CD4-positive, alpha-beta T cell (primary cell): ENCODE results near the gene FXYD4. TPM values are rescaled to one million over a fixed set of nuclear protein-coding genes. Genes with fewer than 3 reads are reported as not detected.

ENCODE experiments used
- ATAC-seq: fragments of 200-7000 bp; cut with Tn5 transposase; one replicate; pipeline ENCODE4 v1.10.0; 2022; ENCODE audit warnings: mild to moderate bottlenecking; ENCODE audit not compliant: poor library complexity
- CTCF ChIA-PET: fragments of 350-600 bp; sonication (Branson Sonifier 250); formaldehyde crosslinking; loops from one replicate; lab custom pipeline; 2021; ENCODE audit warnings: antibody characterized with exemption, inconsistent platforms; lab: Charles Lee
- POLR2A ChIA-PET: fragments of 350-600 bp; sonication (Branson Sonifier 250); formaldehyde crosslinking; loops from one replicate; lab custom pipeline; 2021; ENCODE audit warnings: antibody characterized with exemption, inconsistent platforms; lab: Charles Lee
- DNase-seq, 14 experiments: peaks; one replicate each; pipeline ENCODE4 v3.0.0-alpha.2; 2013 to 2020; ENCODE audit warnings: mixed read lengths in 2 of 14
- H3K27ac ChIP-seq, 2 donors: one replicate each; pipeline versions ENCODE4 v1.5.1 to v1.7.0; 2013; ENCODE audit warnings: low read length in 2 of 2, low read depth in 1 of 2, mild to moderate bottlenecking in 1 of 2
- H3K27me3 ChIP-seq, 2 experiments: 1 replicate in 1 of 2; 2 replicates in 1 of 2; pipeline versions ENCODE4 v1.6.1 to v1.7.0; 2013; ENCODE audit warnings: low read length in 2 of 2, control low read depth in 1 of 2, mild to moderate bottlenecking in 1 of 2, moderate library complexity in 1 of 2; ENCODE audit not compliant: insufficient read depth in 2 of 2, control insufficient read depth in 1 of 2
- H3K36me3 ChIP-seq: one replicate; pipeline ENCODE4 v1.6.1; 2013; ENCODE audit warnings: low read length, control low read depth; ENCODE audit not compliant: insufficient read depth
- H3K4me1 ChIP-seq: one replicate; pipeline ENCODE4 v1.6.1; 2013; ENCODE audit warnings: low read length, control low read depth; ENCODE audit not compliant: insufficient read depth
- H3K4me3 ChIP-seq: one replicate; pipeline ENCODE4 v1.5.1; 2013; ENCODE audit warnings: mild to moderate bottlenecking, low read length, moderate library complexity
- H3K9me3 ChIP-seq, 2 experiments: 1 replicate in 1 of 2; 2 replicates in 1 of 2; pipeline versions ENCODE4 v1.6.1 to v1.7.0; 2013; ENCODE audit warnings: low read length in 2 of 2, mild to moderate bottlenecking in 2 of 2, control low read depth in 1 of 2, moderate library complexity in 1 of 2; ENCODE audit not compliant: control insufficient read depth in 1 of 2, insufficient read depth in 1 of 2
- H3K27ac Mint-ChIP-seq: one replicate; pipeline ENCODE4 v1.8.0; 2020; ENCODE audit warnings: mixed read lengths
- H3K27me3 Mint-ChIP-seq: one replicate; pipeline ENCODE4 v1.8.0; 2021; ENCODE audit warnings: mixed read lengths
- H3K36me3 Mint-ChIP-seq: one replicate; pipeline ENCODE4 v1.8.0; 2021; ENCODE audit warnings: low read depth, mixed read lengths
- H3K4me1 Mint-ChIP-seq: one replicate; pipeline ENCODE4 v1.8.0; 2021; ENCODE audit warnings: low read depth, mixed read lengths
- H3K4me3 Mint-ChIP-seq: one replicate; pipeline ENCODE4 v1.8.0; 2020; ENCODE audit warnings: mild to moderate bottlenecking, mixed read lengths
- H3K9me3 Mint-ChIP-seq: one replicate; pipeline ENCODE4 v1.8.0; 2020; ENCODE audit warnings: mixed read lengths
- CTCF ChIP-seq: fragments of 200-600 bp; IDR thresholded peaks from one replicate; pipeline ENCODE4 v1.8.0; 2022; ENCODE audit warnings: antibody characterized with exemption, mild to moderate bottlenecking
- intact Hi-C, 2 experiments: fragments of 100-400 bp; cut with DNase I in 1 of 2; cut with micrococcal nuclease in 1 of 2; formaldehyde crosslinking; loops; one replicate each; pipeline versions ENCODE4 v1.15.1 to v1.9.0; 2023 to 2025; cut with DNase I, micrococcal nuclease
- total RNA-seq, 174 experiments: library from RNA in 2 of 174; stranded (reverse) in 2 of 174; gene quantifications; one replicate each; pipeline ENCODE4 v1.2.3 and lab custom pipeline; 2021 to 2026

Gene FXYD4
- total RNA-seq, 2 experiments from 2014 or later: not detected

GRCh38 chr10:43384252-43385221, 13.1 kb downstream of the FXYD4 start:
- ATAC-seq: no peak
- H3K27ac Mint-ChIP-seq: peak overlapping the region; percentile 82
- Histone ChIP-seq H3K4me3 (no peak overlapping the region), H3K27me3 (no peaks in the 10 kb centered on the region), H3K36me3 (peaks cover 52% of the 10 kb centered on the region), H3K9me3 (no peaks in the 10 kb centered on the region), H3K27ac (no peak overlapping the region), H3K4me1 (peaks cover 11% of the 10 kb centered on the region)
- ChIA-PET POLR2A (interaction anchor here (1.5 kb wide), 1 partner anchor 11 kb away, joined by 4 read pairs; no protein-coding TSS in a partner anchor), CTCF (no interaction called here)
- no peaks in the 10 kb centered on the region for H3K27me3 Mint-ChIP-seq
- H3K4me3 Mint-ChIP-seq: no peak overlapping the region
- H3K4me1 Mint-ChIP-seq: peaks cover 34% of the 10 kb centered on the region
- H3K36me3 Mint-ChIP-seq: peaks cover 53% of the 10 kb centered on the region
- DNase-seq: no peak
- TF ChIP-seq CTCF: no peak
- no peaks in the 10 kb centered on the region for H3K9me3 Mint-ChIP-seq
- intact Hi-C loops: no loop called here

- no peak overlapping the region for H3K4me3 ChIP-seq
- ATAC-seq: no peak
- POLR2A ChIA-PET: interaction anchor here (0.8 to 1.5 kb wide), 2 partner anchors 10 to 23 kb away, joined by 3 to 4 read pairs; no protein-coding TSS in a partner anchor
- Mint-ChIP-seq H3K9me3 (no peaks in the 10 kb centered on the region), H3K27me3 (no peaks in the 10 kb centered on the region), H3K4me3 (no peak overlapping the region), H3K4me1 (peaks cover 44% of the 10 kb centered on the region), H3K36me3 (peaks cover 62% of the 10 kb centered on the region), H3K27ac (peak overlapping the region; percentile 82)
- H3K27me3 ChIP-seq: no peaks in the 10 kb centered on the region
- intact Hi-C loops: no loop called here
- CTCF ChIA-PET: no interaction called here
- no peak for TF ChIP-seq CTCF
- peaks cover 21% of the 10 kb centered on the region for H3K4me1 ChIP-seq
- H3K9me3 ChIP-seq: no peaks in the 10 kb centered on the region
- DNase-seq: no peak
- H3K27ac ChIP-seq: no peak overlapping the region
- peaks cover 62% of the 10 kb centered on the region for H3K36me3 ChIP-seq
These were observed 14.1 kb downstream of the FXYD4 start for GRCh38 chr10:43385412-43386004.

- Mint-ChIP-seq H3K27me3 (no peaks in the 10 kb centered on the region), H3K9me3 (no peaks in the 10 kb centered on the region), H3K4me3 (no peak overlapping the region), H3K36me3 (peaks cover 73% of the 10 kb centered on the region), H3K27ac (peak overlapping the region; percentile 82), H3K4me1 (peaks cover 47% of the 10 kb centered on the region)
- Histone ChIP-seq H3K27me3 (no peaks in the 10 kb centered on the region), H3K4me1 (peaks cover 32% of the 10 kb centered on the region), H3K36me3 (peaks cover 71% of the 10 kb centered on the region), H3K4me3 (no peak overlapping the region), H3K9me3 (no peaks in the 10 kb centered on the region), H3K27ac (no peak overlapping the region)
- POLR2A ChIA-PET: interaction anchor here (0.8 kb wide), 1 partner anchor 22 kb away, joined by 3 read pairs; no protein-coding TSS in a partner anchor
- ATAC-seq: no peak
- CTCF ChIA-PET: no interaction called here
- intact Hi-C loops: no loop called here
- DNase-seq: no peak
- TF ChIP-seq CTCF: no peak
These were observed 15.1 kb downstream of the FXYD4 start for GRCh38 chr10:43386549-43386948.
